AG09319 (cell line): ENCODE measurements around the gene RSPO1.

Source experiments
- DNase-seq: peaks from one replicate; pipeline ENCODE4 v3.0.0-alpha.2; 2010; ENCODE audit warnings: low read depth; ENCODE audit errors: extremely low read depth
- CTCF ChIP-seq: IDR thresholded peaks from 2 replicates; pipeline ENCODE4 v1.5.1; 2011; ENCODE audit warnings: low read depth, mild to moderate bottlenecking, inconsistent platforms, low read length, moderate library complexity

RSPO1 gene

GRCh38 chr1:37641059-37641458 is 6.4 kb upstream of the RSPO1 start:
- DNase-seq, result no peak
- no peak for TF ChIP-seq CTCF

- no peak for DNase-seq
- TF ChIP-seq CTCF, result no peak
Observed at GRCh38 chr1:37636435-37636834, 1.7 kb upstream of the RSPO1 start.

GRCh38 chr1:37634992-37635902 is 555 bp upstream of the RSPO1 start:
- no peak for TF ChIP-seq CTCF
- no peak for DNase-seq

GRCh38 chr1:37633938-37634243 is 801 bp downstream of the RSPO1 start:
- no peak for DNase-seq

GRCh38 chr1:37633040-37633937 is 1.4 kb downstream of the RSPO1 start:
- TF ChIP-seq CTCF, result no peak
- DNase-seq, result no peak

More at GRCh38 chr1:37633938-37634243, 801 bp downstream of the RSPO1 start:
- no peak for TF ChIP-seq CTCF

- no peak for TF ChIP-seq CTCF
- no peak for DNase-seq
Observed at GRCh38 chr1:37631036-37631435, 3.7 kb downstream of the RSPO1 start.
